SK-N-MC (cell line): ENCODE measurements around the gene LSAMP.
"Not testable (repeated sequence)": the region's sequence is repeated elsewhere in the genome, so short reads cannot be mapped to it uniquely, and the experiment has no call there.

Experiments used
- DNase-seq: peaks from one replicate; pipeline ENCODE4 v3.0.0-alpha.2; 2011; ENCODE audit warnings: low read depth, low spot score
- H3K27ac ChIP-seq: fragments of 200-600 bp; sonication (generic); 2 replicates; pipeline ENCODE4 v1.5.1; 2016; ENCODE audit warnings: mixed run types
- H3K36me3 ChIP-seq: fragments of 200-600 bp; sonication (generic); 2 replicates; pipeline ENCODE4 v1.6.1; 2017; ENCODE audit warnings: antibody characterized with exemption, low read length, mixed read lengths; ENCODE audit not compliant: insufficient read depth
- H3K4me3 ChIP-seq: fragments of 200-600 bp; sonication (generic); 2 replicates; pipeline ENCODE4 v1.5.1; 2016
- H3K9ac ChIP-seq: fragments of 200-600 bp; sonication (generic); 2 replicates; pipeline ENCODE4 v1.8.0; 2017; ENCODE audit warnings: mixed run types, mixed read lengths; ENCODE audit not compliant: insufficient read length
- H3K9me3 ChIP-seq: fragments of 200-600 bp; sonication (generic); 2 replicates; pipeline ENCODE4 v1.6.1; 2017; ENCODE audit warnings: low read depth, mild to moderate bottlenecking, antibody characterized with exemption, low read length, moderate library complexity, mixed read lengths
- EZH2 ChIP-seq: fragments of 200-600 bp; sonication (generic); IDR thresholded peaks from one replicate; pipeline ENCODE4 v1.6.1; 2017; ENCODE audit warnings: antibody characterized with exemption
- FOXP2 ChIP-seq: optimal IDR thresholded peaks from 2 replicates; pipeline ENCODE3; 2011; ENCODE audit warnings: mild to moderate bottlenecking, moderate library complexity; ENCODE audit not compliant: insufficient read depth; ENCODE audit errors: extremely low read length, control extremely low read depth
- POLR2AphosphoS5 ChIP-seq: IDR thresholded peaks from 2 replicates; pipeline ENCODE4 v1.6.1; 2012; ENCODE audit warnings: mild to moderate bottlenecking, low read depth, low read length, borderline replicate concordance

Gene LSAMP

DNA sequence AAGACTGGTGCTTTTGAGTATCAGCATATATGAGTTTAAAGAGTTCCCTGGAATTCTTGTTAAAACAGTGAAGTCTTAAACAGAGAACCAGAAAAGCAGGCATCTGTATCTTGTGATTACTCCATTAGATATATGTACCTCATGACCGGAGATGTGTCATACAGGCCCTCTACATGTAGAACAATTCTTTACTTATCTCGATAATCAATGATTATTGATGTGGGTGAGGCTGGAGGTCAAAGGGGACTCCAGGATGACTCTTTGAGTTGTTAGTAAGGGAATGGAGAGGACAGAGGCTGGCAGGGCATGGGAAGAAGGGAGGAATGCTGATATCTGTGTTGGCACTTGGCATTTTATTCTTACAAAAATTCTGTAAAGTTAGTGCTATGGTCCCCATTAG is 666.3 kb downstream of the LSAMP start:
- DNase-seq = no peak
- H3K9ac ChIP-seq = no peak overlapping the region
- H3K9me3 ChIP-seq = no peaks in the 10 kb centered on the region
- no peak for TF ChIP-seq POLR2AphosphoS5
- no peak for TF ChIP-seq FOXP2
- TF ChIP-seq EZH2 = no peak
- no peak overlapping the region for H3K4me3 ChIP-seq
- no peaks in the 10 kb centered on the region for H3K36me3 ChIP-seq
- no peak overlapping the region for H3K27ac ChIP-seq

DNA sequence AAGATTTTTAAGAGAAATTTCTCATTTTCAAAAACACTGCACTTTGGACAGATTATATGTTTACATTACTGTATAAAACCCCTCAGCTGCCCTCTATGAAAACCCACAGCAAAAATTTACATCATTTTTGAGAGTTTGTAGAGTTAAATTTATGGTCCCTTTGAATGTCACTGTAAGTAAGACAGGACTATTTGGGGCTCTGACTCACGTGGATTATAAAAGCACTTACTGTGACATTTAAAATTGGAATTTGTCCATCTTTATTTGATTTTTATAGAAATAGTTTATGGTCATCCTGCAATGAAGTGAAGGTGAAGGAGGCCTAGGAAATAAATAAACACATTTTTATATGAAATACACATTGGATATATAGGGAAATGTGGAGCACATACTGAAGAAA is 672.3 kb downstream of the LSAMP start:
- Histone ChIP-seq H3K9ac (no peak overlapping the region), H3K27ac (no peak overlapping the region), H3K9me3 (no peaks in the 10 kb centered on the region), H3K4me3 (no peak overlapping the region), H3K36me3 (no peaks in the 10 kb centered on the region)
- DNase-seq = no peak
- TF ChIP-seq FOXP2 = no peak

DNA sequence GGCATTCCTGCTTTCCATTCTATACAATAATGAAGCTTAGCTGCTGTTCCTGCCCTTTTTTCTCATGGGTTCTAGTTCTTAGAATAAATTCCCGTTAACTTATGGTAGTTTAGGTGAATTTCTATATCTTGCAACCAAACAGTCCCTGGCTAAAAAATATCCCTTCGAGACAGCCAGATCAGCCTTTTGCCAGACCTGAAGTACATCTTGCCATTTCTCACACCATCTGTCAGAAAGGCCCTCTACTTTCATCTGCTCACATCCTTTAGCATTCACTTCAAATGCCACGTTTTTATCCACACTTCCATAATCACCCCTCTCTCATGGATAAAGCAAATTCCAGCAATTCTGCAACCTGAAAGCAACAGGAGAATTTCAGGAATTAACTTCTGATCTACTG is 676.6 kb downstream of the LSAMP start:
- no peak overlapping the region for H3K4me3 ChIP-seq
- no peaks in the 10 kb centered on the region for H3K9me3 ChIP-seq
- no peak for DNase-seq
- H3K27ac ChIP-seq = no peak overlapping the region
- TF ChIP-seq POLR2AphosphoS5 (no peak), FOXP2 (no peak), EZH2 (no peak)
- H3K9ac ChIP-seq = no peak overlapping the region
- no peaks in the 10 kb centered on the region for H3K36me3 ChIP-seq

DNA sequence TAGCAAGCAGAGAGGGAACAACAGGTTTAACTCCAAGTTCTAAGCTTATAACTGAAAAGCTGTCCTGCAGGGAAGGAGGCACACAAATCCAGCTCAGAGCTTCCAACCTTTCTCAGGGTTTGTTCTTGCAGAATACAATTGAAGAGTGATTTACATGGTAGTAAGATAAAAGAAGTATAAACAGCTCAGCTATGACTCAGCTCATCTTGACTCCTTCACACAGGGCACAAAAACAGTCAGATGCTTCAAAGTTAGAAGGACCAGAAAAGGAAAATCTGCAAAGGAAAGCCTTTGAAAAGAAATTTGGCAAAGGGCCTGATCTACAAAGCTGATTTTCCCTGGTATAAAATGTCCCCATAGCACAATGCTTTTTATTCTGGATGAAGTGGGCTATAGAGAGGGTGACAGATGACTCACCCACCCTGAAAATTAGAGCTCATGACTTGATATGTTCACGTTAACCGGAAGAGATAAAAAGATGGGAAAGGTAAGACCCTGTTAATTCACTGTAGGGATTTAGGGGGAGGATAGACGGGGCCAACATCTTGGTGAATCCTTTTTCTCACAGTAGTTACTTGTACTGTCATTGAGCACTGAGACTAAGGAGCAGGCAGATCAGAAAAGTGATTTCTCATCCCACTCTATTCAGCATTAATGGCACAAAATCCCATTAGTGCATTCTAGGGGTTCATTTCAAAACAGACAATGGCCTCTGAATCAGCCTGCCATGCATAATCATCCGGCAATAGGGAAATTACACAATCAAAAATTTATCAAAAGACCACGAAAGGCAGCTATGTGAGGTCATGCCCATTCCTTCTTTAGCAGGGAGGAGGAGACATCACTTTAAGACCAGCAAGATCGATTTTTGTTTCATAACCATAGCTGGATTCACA is 678.5 kb downstream of the LSAMP start:
- TF ChIP-seq POLR2AphosphoS5 = no peak
- no peak for TF ChIP-seq EZH2
- no peak for TF ChIP-seq FOXP2
- no peak for DNase-seq
- no peak overlapping the region for H3K27ac ChIP-seq
- no peaks in the 10 kb centered on the region for H3K9me3 ChIP-seq
- no peaks in the 10 kb centered on the region for H3K36me3 ChIP-seq
- H3K9ac ChIP-seq = no peak overlapping the region
- H3K4me3 ChIP-seq = no peak overlapping the region

DNA sequence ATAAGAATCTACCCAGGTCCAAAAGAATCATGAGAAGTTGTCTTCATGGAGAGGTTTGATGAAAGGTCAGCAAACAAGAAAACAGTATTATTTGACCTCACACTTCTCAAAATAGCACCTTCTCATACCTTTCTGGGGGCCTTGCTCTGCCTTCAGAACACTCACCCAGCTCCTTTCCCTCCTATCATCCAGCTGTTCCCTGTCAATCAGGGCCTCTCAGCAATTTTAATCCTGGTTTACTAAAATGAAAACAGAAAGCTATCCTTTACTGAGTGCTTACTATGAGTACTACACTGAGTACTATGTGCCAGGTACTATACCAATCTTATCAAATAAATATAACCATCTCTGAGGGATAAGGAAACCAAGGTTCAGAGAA is 683.4 kb downstream of the LSAMP start:
- no peak for TF ChIP-seq FOXP2
- Histone ChIP-seq H3K36me3 (no peaks in the 10 kb centered on the region), H3K27ac (no peak overlapping the region), H3K9me3 (no peaks in the 10 kb centered on the region), H3K9ac (no peak overlapping the region), H3K4me3 (no peak overlapping the region)
- no peak for DNase-seq

DNA sequence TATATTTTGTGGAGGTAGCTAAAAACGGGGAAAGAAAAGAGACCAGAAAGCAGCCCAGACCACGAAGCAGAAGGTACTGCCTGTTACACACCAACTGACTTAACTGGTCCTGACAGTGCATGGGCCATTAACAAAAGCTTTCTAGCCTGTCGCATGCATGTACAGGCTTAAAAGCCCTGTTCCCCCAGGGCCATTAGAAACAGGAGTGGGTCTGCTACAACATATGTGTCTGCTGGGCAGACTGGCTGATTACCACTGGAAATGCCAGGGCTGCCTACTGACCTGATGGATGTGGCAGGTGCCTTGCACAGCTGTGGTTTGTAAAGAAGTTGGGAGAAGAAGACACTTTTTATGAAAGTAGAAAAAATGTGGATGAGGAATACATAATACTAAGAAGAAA is 684.6 kb downstream of the LSAMP start:
- Histone ChIP-seq H3K4me3 (no peak overlapping the region), H3K9me3 (no peaks in the 10 kb centered on the region), H3K27ac (no peak overlapping the region), H3K9ac (no peak overlapping the region), H3K36me3 (no peaks in the 10 kb centered on the region)
- DNase-seq = no peak
- TF ChIP-seq EZH2 = no peak
- no peak for TF ChIP-seq POLR2AphosphoS5
- TF ChIP-seq FOXP2 = no peak

DNA sequence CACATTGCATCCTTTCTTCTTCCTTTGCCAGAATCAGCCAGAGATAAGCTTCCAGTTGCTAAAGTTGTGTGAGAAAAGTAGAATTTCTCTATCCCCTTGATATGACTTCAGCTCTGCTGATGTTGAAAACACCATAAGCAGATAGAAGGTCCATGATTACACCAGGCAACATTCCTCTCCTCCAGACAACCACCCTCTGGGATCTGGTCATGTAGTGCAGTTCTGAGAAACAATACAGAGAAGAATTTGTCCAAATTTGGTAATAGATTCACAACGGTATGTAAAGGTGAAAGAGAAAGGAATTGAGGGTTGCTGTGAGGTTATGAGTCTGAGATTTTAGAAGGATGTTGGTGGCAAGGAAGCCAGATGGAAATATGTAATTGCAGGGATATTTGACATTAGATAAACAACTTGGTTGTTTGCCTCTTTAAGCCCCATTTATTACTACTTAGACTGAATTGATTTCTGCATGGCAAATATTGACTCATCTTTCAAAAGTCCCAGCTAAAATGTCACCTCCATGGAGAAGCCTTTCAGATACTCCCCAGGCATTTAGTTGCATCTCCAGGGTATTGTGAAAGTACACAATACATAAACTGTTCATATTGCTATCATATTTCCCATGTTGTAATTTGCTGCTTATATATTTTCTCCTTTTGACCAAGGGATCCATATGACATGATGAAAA is 687.1 kb downstream of the LSAMP start:
- TF ChIP-seq POLR2AphosphoS5 (no peak), EZH2 (no peak), FOXP2 (no peak)
- Histone ChIP-seq H3K9ac (no peak overlapping the region), H3K27ac (no peak overlapping the region), H3K4me3 (no peak overlapping the region), H3K9me3 (no peaks in the 10 kb centered on the region), H3K36me3 (no peaks in the 10 kb centered on the region)
- no peak for DNase-seq

DNA sequence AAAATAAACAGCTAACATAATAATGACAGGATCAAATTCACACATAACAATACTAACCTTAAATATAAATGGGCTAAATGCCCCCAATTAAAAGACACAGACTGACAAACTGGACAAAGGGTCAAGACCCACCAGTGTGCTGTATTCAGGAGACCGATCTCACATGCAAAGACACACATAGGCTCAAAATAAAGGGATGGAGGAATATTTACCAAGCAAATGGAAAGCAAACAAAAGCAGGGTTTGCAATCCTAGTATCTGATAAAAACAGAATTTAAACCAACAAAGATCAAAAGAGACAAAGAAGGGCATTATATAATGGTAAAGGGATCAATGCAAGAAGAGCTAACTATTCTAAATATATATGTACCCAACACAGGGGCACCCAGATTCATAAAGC is 692.3 kb downstream of the LSAMP start:
- H3K4me3 ChIP-seq, H3K9ac ChIP-seq: not testable (repeated sequence)

More for the DNA sequence above, 692.3 kb downstream of the LSAMP start:
- DNase-seq, H3K27ac ChIP-seq, H3K36me3 ChIP-seq, H3K9me3 ChIP-seq: not testable (repeated sequence)
